SK-N-SH (cell line): Measurements from ENCODE around the gene TDRD12. TPM values are rescaled to one million over a fixed set of nuclear protein-coding genes. Genes with fewer than 3 reads are reported as not detected.

ENCODE experiments used
- CTCF ChIA-PET: fragments of 300-600, 350-600 bp; formaldehyde crosslinking; extraction: SDS; loops from one replicate; lab custom pipeline; 2021; lab: Yijun Ruan, JAX
- POLR2A ChIA-PET: fragments of 350-600 bp; sonication (Branson Sonifier 250); formaldehyde crosslinking; extraction: SDS; loops from one replicate; lab custom pipeline; 2020; ENCODE audit warnings: antibody characterized with exemption, inconsistent platforms; lab: Yijun Ruan, JAX
- DNase-seq: peaks from one replicate; pipeline ENCODE4 v3.0.0; 2012
- H2AFZ ChIP-seq: fragments of 200-600 bp; sonication (generic); 2 replicates; pipeline ENCODE4 v1.8.1; 2016; ENCODE audit warnings: antibody characterized with exemption, mild to moderate bottlenecking, low read depth
- H3F3A ChIP-seq: fragments of 200-600 bp; sonication (generic); replicated peaks from 2 replicates; pipeline ENCODE3; 2016; ENCODE audit warnings: antibody characterized with exemption, mild to moderate bottlenecking; ENCODE audit not compliant: insufficient read depth
- H3K27ac ChIP-seq, 2 experiments: fragments of 200-500 bp in 1 of 2; fragments of 200-600 bp in 1 of 2; sonication (Bioruptor generic) in 1 of 2; sonication (generic), shearing (Covaris generic) in 1 of 2; 2 replicates each; pipeline versions ENCODE4 v1.5.1 to v1.6.1; 2014 to 2016; ENCODE audit warnings: low read depth in 2 of 2, inconsistent platforms in 1 of 2, low read length in 1 of 2, mild to moderate bottlenecking in 1 of 2, mixed read lengths in 1 of 2
- H3K27me3 ChIP-seq: fragments of 200-600 bp; sonication (generic), shearing (Covaris generic); 2 replicates; pipeline ENCODE4 v1.6.1; 2016; ENCODE audit warnings: mixed run types; ENCODE audit not compliant: insufficient read depth
- H3K36me3 ChIP-seq, 2 experiments: fragments of 200-500 bp in 1 of 2; fragments of 200-600 bp in 1 of 2; sonication (Bioruptor generic) in 1 of 2; sonication (generic) in 1 of 2; replicated peaks in 1 of 2; 2 replicates each; pipeline versions ENCODE3 to v1.5.1; 2014 to 2016; ENCODE audit warnings: low read length in 1 of 2, mild to moderate bottlenecking in 1 of 2; ENCODE audit not compliant: insufficient read depth in 2 of 2, control insufficient read depth in 1 of 2
- H3K4me1 ChIP-seq, 2 experiments: fragments of 200-500 bp in 1 of 2; fragments of 200-600 bp in 1 of 2; sonication (Bioruptor generic) in 1 of 2; sonication (generic), shearing (Covaris generic) in 1 of 2; 2 replicates each; pipeline versions ENCODE4 v1.5.1 to v1.6.1; 2014 to 2016; ENCODE audit warnings: low read depth in 1 of 2, low read length in 1 of 2, mixed run types in 1 of 2; ENCODE audit not compliant: insufficient read depth in 2 of 2, control insufficient read depth in 1 of 2
- H3K4me2 ChIP-seq: fragments of 200-600 bp; sonication (generic), shearing (Covaris generic); 2 replicates; pipeline ENCODE4 v1.6.1; 2017; ENCODE audit warnings: mixed run types
- H3K4me3 ChIP-seq, 2 experiments: fragments of 200-500 bp in 1 of 2; fragments of 200-600 bp in 1 of 2; sonication (Bioruptor generic) in 1 of 2; sonication (generic), shearing (Covaris generic) in 1 of 2; 2 replicates each; pipeline versions ENCODE4 v1.5.1 to v1.8.1; 2014 to 2016; ENCODE audit warnings: low read depth in 2 of 2, inconsistent platforms in 1 of 2, low read length in 1 of 2, mild to moderate bottlenecking in 1 of 2, mixed read lengths in 1 of 2, moderate library complexity in 1 of 2
- H3K79me2 ChIP-seq: fragments of 200-600 bp; sonication (generic); 2 replicates; pipeline ENCODE4 v1.8.1; 2017; ENCODE audit warnings: mild to moderate bottlenecking; ENCODE audit not compliant: insufficient read depth
- H3K9ac ChIP-seq: fragments of 200-600 bp; sonication (generic); 2 replicates; pipeline ENCODE4 v1.6.1; 2017; ENCODE audit warnings: mixed run types
- H3K9me2 ChIP-seq: fragments of 200-600 bp; sonication (generic); 2 replicates; pipeline ENCODE4 v1.6.1; 2017; ENCODE audit warnings: mixed run types
- H3K9me3 ChIP-seq: fragments of 200-600 bp; sonication (generic); 2 replicates; pipeline ENCODE4 v1.6.1; 2017; ENCODE audit warnings: mixed run types, mild to moderate bottlenecking, moderate library complexity
- H4K20me1 ChIP-seq: fragments of 200-600 bp; sonication (generic); 2 replicates; pipeline ENCODE4 v1.6.1; 2017; ENCODE audit warnings: mild to moderate bottlenecking, mixed run types; ENCODE audit not compliant: insufficient read depth
- CHD2 ChIP-seq: fragments of 150-350 bp; IDR thresholded peaks from 2 replicates; pipeline ENCODE4 v1.6.1; 2018; ENCODE audit warnings: low read length; ENCODE audit not compliant: partially characterized antibody
- ELF1 ChIP-seq: IDR thresholded peaks from 2 replicates; pipeline ENCODE4 v1.4.0; 2012
- EP300 ChIP-seq, 2 experiments: IDR thresholded peaks; 2 replicates each; pipeline versions ENCODE4 v1.4.0 to v1.6.1; 2012; ENCODE audit warnings: borderline replicate concordance in 1 of 2, low read depth in 1 of 2, low read length in 1 of 2
- EZH2phosphoT487 ChIP-seq: fragments of 200-600 bp; sonication (generic); IDR thresholded peaks from 2 replicates; pipeline ENCODE4 v1.6.1; 2017; ENCODE audit warnings: low read depth, mixed run types, mild to moderate bottlenecking, antibody characterized with exemption, moderate library complexity, borderline replicate concordance
- FOSL2 ChIP-seq: IDR thresholded peaks from 2 replicates; pipeline ENCODE4 v1.4.0; 2012; ENCODE audit warnings: low read depth, mild to moderate bottlenecking, moderate library complexity, borderline replicate concordance
- FOXJ3 ChIP-seq: sonication (generic); formaldehyde crosslinking; IDR thresholded peaks from 2 replicates; pipeline ENCODE4 v1.5.1; 2020; ENCODE audit warnings: mild to moderate bottlenecking, missing genetic modification reagents
- FOXM1 ChIP-seq: IDR thresholded peaks from 2 replicates; pipeline ENCODE4 v1.4.0; 2012; ENCODE audit warnings: low read depth, mild to moderate bottlenecking
- JUND ChIP-seq: IDR thresholded peaks from 2 replicates; pipeline ENCODE4 v1.4.0; 2012
- MAX ChIP-seq: IDR thresholded peaks from 2 replicates; pipeline ENCODE4 v1.4.0; 2012; ENCODE audit warnings: low read depth
- MEF2A ChIP-seq: IDR thresholded peaks from 2 replicates; pipeline ENCODE4 v1.4.0; 2012; ENCODE audit warnings: low read depth, borderline replicate concordance
- PBX3 ChIP-seq: IDR thresholded peaks from 2 replicates; pipeline ENCODE4; 2012
- POLR2AphosphoS5 ChIP-seq: IDR thresholded peaks from 2 replicates; pipeline ENCODE4 v1.6.1; 2012; ENCODE audit warnings: low read depth, low read length
- RAD21 ChIP-seq: IDR thresholded peaks from 2 replicates; pipeline ENCODE4 v1.6.1; 2012; ENCODE audit warnings: mild to moderate bottlenecking, low read length
- REST ChIP-seq: IDR thresholded peaks from 2 replicates; pipeline ENCODE4 v1.6.1; 2012; ENCODE audit warnings: mild to moderate bottlenecking, low read depth, low read length, moderate library complexity
- RFX5 ChIP-seq: IDR thresholded peaks from 2 replicates; pipeline ENCODE4 v1.6.1; 2012; ENCODE audit warnings: mild to moderate bottlenecking, improper control_type of control experiment, low read length
- SIN3A ChIP-seq: IDR thresholded peaks from 2 replicates; pipeline ENCODE4 v1.6.1; 2012; ENCODE audit warnings: low read depth, mild to moderate bottlenecking, low read length, moderate library complexity, borderline replicate concordance
- SMC3 ChIP-seq: IDR thresholded peaks from 2 replicates; pipeline ENCODE4 v1.6.1; 2012; ENCODE audit warnings: low read depth, low read length, improper control_type of control experiment
- TAF1 ChIP-seq: IDR thresholded peaks from 2 replicates; pipeline ENCODE4 v1.6.1; 2012; ENCODE audit warnings: low read depth, mild to moderate bottlenecking, low read length, moderate library complexity, borderline replicate concordance
- USF1 ChIP-seq: IDR thresholded peaks from 2 replicates; pipeline ENCODE4 v1.4.0; 2012; ENCODE audit warnings: low read depth, borderline replicate concordance
- USF2 ChIP-seq: fragments of 150-350 bp; IDR thresholded peaks from 2 replicates; pipeline ENCODE4 v1.6.1; 2017; ENCODE audit warnings: antibody characterized with exemption, low read length, low read depth, borderline replicate concordance
- YY1 ChIP-seq: IDR thresholded peaks from 2 replicates; pipeline ENCODE4 v1.4.0; 2012; ENCODE audit warnings: low read depth, mild to moderate bottlenecking
- WGBS: methylation state at CpG from one replicate; pipeline ENCODE4 v1.1.6; 2017; ENCODE audit warnings: low lambda C conversion rate; 5-methylcytosine and 5-hydroxymethylcytosine counted together
- polyA plus RNA-seq, 3 experiments: library from polyadenylated mRNA; depleted of rRNA; stranded (reverse); fragments of >200 nt; gene quantifications; 2 replicates each; pipeline ENCODE4 v1.2.3, GENCODE V29; 2012

Gene TDRD12
- polyA plus RNA-seq, 1 of the 3 experiments (the other 2 are of a cell fraction), result 0.05 TPM

- Histone ChIP-seq H4K20me1 (no peaks in the 10 kb centered on the region), H3K36me3 (peaks cover 0 to under 1% of the 10 kb centered on the region in 2 experiments), H3K4me1 (peaks cover 0 to 15% of the 10 kb centered on the region in 2 experiments; a peak in 3 of 4 replicates), H3K4me2 (no peak overlapping the region), H3K9ac (no peak overlapping the region), H3K27ac (no peak overlapping the region), H3K79me2 (peaks cover 13% of the 10 kb centered on the region), H2AFZ (no peak overlapping the region), H3F3A (no peaks in the 10 kb centered on the region), H3K4me3 (no peak overlapping the region), H3K9me3 (no peaks in the 10 kb centered on the region), H3K9me2 (no peaks in the 10 kb centered on the region), H3K27me3 (no peaks in the 10 kb centered on the region)
- CTCF ChIA-PET, result no interaction called here
- DNase-seq, result no peak
- POLR2A ChIA-PET, result no interaction called here
- TF ChIP-seq RFX5 (no peak), EZH2phosphoT487 (no peak), JUND (no peak), PBX3 (no peak), TAF1 (no peak), CHD2 (no peak), YY1 (no peak), RAD21 (no peak), ELF1 (no peak), MAX (no peak), SMC3 (no peak), EP300 (IDR thresholded peaks at IDR 0.05; ENCODE audit: borderline replicate concordance in 1 of 2, low read depth in 1 of 2, low read length in 1 of 2) (no peak), FOXJ3 (CRISPR knock-in tag) (no peak)
- whole genome bisulfite sequencing, result 100% methylated on average over 1 of the region's 1 CpG
Observed at GRCh38 chr19:32688311-32688710, 31.3 kb upstream of the TDRD12 start.

GRCh38 chr19:32691291-32691951 lies 28.1 kb upstream of the TDRD12 start, which contains the start of gene NUDT19:
Gene NUDT19 (plus strand): TSS chr19:32691821. CDS start chr19:32691961, 140 bp downstream.
- Histone ChIP-seq H3K36me3 (peaks cover 8 to 10% of the 10 kb centered on the region in 2 experiments), H3K9me3 (no peaks in the 10 kb centered on the region), H3K79me2 (peaks cover 44% of the 10 kb centered on the region), H3K27me3 (no peaks in the 10 kb centered on the region), H3K4me2 (peak within 1 kb of the TSS; percentile 96), H3K4me3 (peak within 1 kb of the TSS; percentile 80 to 84), H3F3A (no peaks in the 10 kb centered on the region), H3K4me1 (peaks cover 0 to 16% of the 10 kb centered on the region in 2 experiments; a peak in 3 of 4 replicates), H4K20me1 (peaks cover 12% of the 10 kb centered on the region; the same call in 1 of the 2 replicates), H2AFZ (peak within 1 kb of the TSS; percentile 77), H3K9ac (peak within 1 kb of the TSS; percentile 92), H3K27ac (peak within 1 kb of the TSS; percentile 50 to 86), H3K9me2 (no peaks in the 10 kb centered on the region)
- 24% methylated on average over 11 of the region's 32 CpGs for WGBS
- ChIA-PET CTCF (interaction anchor here (0.5 to 1.4 kb wide), 5 partner anchors 10 to 284 kb away, joined by 3 to 8 read pairs (median 3); partner anchors contain the start of gene RGS9BP), POLR2A (interaction anchor here (0.7 to 1.3 kb wide), 4 partner anchors 9 to 111 kb away, joined by 3 to 10 read pairs (median 5); partner anchors contain the start of gene PDCD5)
- peak; percentile 93 for DNase-seq
- TF ChIP-seq EZH2phosphoT487 (no peak), FOXM1 (no peak), REST (no peak), USF2 (no peak), SIN3A (peak; percentile 80; the same call in 1 of the 2 replicates), SMC3 (no peak), YY1 (no peak), FOSL2 (peak; percentile 21; the same call in 1 of the 2 replicates), POLR2AphosphoS5 (peak; percentile 87), MEF2A (no peak), EP300 (IDR thresholded peaks at IDR 0.05; ENCODE audit: borderline replicate concordance in 1 of 2, low read depth in 1 of 2, low read length in 1 of 2) (no peak), USF1 (no peak)
